HG02759 (cell line): ENCODE data around the gene EFCAB5.
"Not testable (repeated sequence)": the region's sequence is repeated elsewhere in the genome, so short reads cannot be mapped to it uniquely, and the experiment has no call there.

Experiments
- ATAC-seq: cut with Tn5 transposase; IDR thresholded peaks from one replicate; pipeline ENCODE4 v1.9.1; 2021; ENCODE audit warnings: mild to moderate bottlenecking, moderate library complexity; ENCODE audit not compliant: unreplicated experiment

The EFCAB5 gene

GRCh38 chr17:30092886-30093285 is 151.5 kb downstream of the EFCAB5 start:
- no peak for ATAC-seq

- no peak for ATAC-seq
These were observed 152.2 kb downstream of the EFCAB5 start for GRCh38 chr17:30093463-30094147.

GRCh38 chr17:30095507-30096244 is 154.2 kb downstream of the EFCAB5 start:
- ATAC-seq: no peak

- ATAC-seq: no peak
These were observed 160.4 kb downstream of the EFCAB5 start for GRCh38 chr17:30101686-30102390.

GRCh38 chr17:30103921-30104320 is 162.5 kb downstream of the EFCAB5 start:
- ATAC-seq: no peak

- no peak for ATAC-seq
These were observed 163.3 kb downstream of the EFCAB5 start for GRCh38 chr17:30104575-30105339.

- ATAC-seq: no peak
These were observed 171.4 kb downstream of the EFCAB5 start for GRCh38 chr17:30112794-30113193.

- ATAC-seq: no peak
These were observed 171.8 kb downstream of the EFCAB5 start for GRCh38 chr17:30113213-30113612.

- no peak for ATAC-seq
These were observed 174.9 kb downstream of the EFCAB5 start for GRCh38 chr17:30116345-30116660.

- ATAC-seq: peak; percentile 95
These were observed 175.5 kb downstream of the EFCAB5 start, which contains the start of gene NSRP1 for GRCh38 chr17:30116661-30117551. Gene NSRP1, plus strand, starts transcription at chr17:30116816. Its CDS starts 28 bp downstream, at chr17:30116844.

- no peak for ATAC-seq
These were observed 176.2 kb downstream of the EFCAB5 start for GRCh38 chr17:30117675-30118081.

- not testable (repeated sequence) for ATAC-seq
These were observed 177.2 kb downstream of the EFCAB5 start for GRCh38 chr17:30118635-30119034.

GRCh38 chr17:30124273-30124796 is 182.9 kb downstream of the EFCAB5 start:
- ATAC-seq: no peak

- ATAC-seq: no peak
These were observed 188.7 kb downstream of the EFCAB5 start for GRCh38 chr17:30130121-30130520.

- no peak for ATAC-seq
These were observed 191.2 kb downstream of the EFCAB5 start for GRCh38 chr17:30132615-30133014.

GRCh38 chr17:30133197-30133596 is 191.8 kb downstream of the EFCAB5 start:
- ATAC-seq: no peak

- no peak for ATAC-seq
These were observed 193.1 kb downstream of the EFCAB5 start for GRCh38 chr17:30134551-30134950.

GRCh38 chr17:30137158-30137557 is 195.7 kb downstream of the EFCAB5 start:
- no peak for ATAC-seq

GRCh38 chr17:30147860-30148259 is 206.4 kb downstream of the EFCAB5 start:
- ATAC-seq: not testable (repeated sequence)

- ATAC-seq: no peak
These were observed 206.9 kb downstream of the EFCAB5 start for GRCh38 chr17:30148376-30148775.
